ENCODE data around the gene LAPTM4A.
"Not testable (repeated sequence)": the region's sequence is repeated elsewhere in the genome, so short reads cannot be mapped to it uniquely, and the experiment has no call there.

DNA sequence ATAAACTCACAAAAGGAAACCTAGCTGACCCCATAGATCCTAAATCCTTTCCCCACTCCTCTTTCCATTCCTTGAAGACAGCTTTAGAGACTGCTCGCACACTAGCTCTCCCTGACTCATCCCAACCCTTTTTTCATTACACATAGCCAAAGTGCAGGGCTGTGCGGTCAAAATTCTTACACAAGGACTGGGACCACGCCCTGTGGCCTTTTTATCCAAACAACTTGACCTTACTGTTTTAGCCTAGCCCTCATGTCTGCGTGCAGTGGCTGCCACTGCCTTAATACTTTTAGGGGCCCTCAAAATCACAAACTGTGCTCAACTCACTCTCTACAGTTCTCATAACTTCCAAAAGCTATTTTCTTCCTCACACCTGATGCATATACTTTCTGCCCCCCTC lies 34.5 kb upstream of the LAPTM4A start:
- TF ChIP-seq, protein P1, sequence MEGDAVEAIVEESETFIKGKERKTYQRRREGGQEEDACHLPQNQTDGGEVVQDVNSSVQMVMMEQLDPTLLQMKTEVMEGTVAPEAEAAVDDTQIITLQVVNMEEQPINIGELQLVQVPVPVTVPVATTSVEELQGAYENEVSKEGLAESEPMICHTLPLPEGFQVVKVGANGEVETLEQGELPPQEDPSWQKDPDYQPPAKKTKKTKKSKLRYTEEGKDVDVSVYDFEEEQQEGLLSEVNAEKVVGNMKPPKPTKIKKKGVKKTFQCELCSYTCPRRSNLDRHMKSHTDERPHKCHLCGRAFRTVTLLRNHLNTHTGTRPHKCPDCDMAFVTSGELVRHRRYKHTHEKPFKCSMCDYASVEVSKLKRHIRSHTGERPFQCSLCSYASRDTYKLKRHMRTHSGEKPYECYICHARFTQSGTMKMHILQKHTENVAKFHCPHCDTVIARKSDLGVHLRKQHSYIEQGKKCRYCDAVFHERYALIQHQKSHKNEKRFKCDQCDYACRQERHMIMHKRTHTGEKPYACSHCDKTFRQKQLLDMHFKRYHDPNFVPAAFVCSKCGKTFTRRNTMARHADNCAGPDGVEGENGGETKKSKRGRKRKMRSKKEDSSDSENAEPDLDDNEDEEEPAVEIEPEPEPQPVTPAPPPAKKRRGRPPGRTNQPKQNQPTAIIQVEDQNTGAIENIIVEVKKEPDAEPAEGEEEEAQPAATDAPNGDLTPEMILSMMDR (IDR thresholded peaks at IDR 0.05; ENCODE audit: low read depth, low read length): not testable (repeated sequence)
- not testable (repeated sequence) for TF ChIP-seq EZH2phosphoT487 (IDR thresholded peaks at IDR 0.05; ENCODE audit: low read depth)

All from OCI-LY3 (cell line).